Right lobe of liver (tissue), 4 donors: ENCODE data around the gene PPP1R12B.

ENCODE experiments used
- POLR2A ChIP-seq: fragments of 450-650 bp; IDR thresholded peaks from one replicate; pipeline ENCODE4 v1.6.1; 2017; ENCODE audit warnings: antibody characterized with exemption, mild to moderate bottlenecking
- TF ChIP-seq, protein P1 (sequence below), 4 donors: fragments of 200-600 bp in 3 of 4; fragments of 450-650 bp in 1 of 4; IDR thresholded peaks; one replicate each; pipeline versions ENCODE4 v1.5.1 to v1.8.0; 2016 to 2022; ENCODE audit warnings: antibody characterized with exemption in 4 of 4, mild to moderate bottlenecking in 2 of 4
- donor health status: DM: no; HTN: no; CAD: no.
- donor health status: DM: no; HTN: no; CAD: no.
- donor health status: DM: no; HTN: yes; CAD: no.

DNA sequence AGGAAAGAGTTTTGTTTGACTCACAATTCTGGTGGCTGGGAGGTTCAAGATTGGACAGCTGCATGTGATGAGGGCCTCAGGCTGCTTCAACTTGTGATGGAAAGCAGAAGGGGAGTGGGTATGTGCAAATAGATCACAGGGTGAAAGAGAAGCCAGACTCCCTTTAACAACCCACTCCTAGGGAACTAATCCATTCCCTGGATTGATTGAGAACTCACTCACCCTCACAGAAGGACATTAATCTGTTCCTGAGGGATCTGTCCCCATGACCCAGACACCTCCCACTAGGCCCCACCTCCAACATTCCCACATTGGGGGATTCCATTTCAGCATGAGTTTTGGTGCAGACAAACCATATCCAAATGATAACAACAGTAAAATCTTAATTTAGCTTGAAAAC, 32.3 kb upstream of the PPP1R12B start:
- TF ChIP-seq, protein P1, sequence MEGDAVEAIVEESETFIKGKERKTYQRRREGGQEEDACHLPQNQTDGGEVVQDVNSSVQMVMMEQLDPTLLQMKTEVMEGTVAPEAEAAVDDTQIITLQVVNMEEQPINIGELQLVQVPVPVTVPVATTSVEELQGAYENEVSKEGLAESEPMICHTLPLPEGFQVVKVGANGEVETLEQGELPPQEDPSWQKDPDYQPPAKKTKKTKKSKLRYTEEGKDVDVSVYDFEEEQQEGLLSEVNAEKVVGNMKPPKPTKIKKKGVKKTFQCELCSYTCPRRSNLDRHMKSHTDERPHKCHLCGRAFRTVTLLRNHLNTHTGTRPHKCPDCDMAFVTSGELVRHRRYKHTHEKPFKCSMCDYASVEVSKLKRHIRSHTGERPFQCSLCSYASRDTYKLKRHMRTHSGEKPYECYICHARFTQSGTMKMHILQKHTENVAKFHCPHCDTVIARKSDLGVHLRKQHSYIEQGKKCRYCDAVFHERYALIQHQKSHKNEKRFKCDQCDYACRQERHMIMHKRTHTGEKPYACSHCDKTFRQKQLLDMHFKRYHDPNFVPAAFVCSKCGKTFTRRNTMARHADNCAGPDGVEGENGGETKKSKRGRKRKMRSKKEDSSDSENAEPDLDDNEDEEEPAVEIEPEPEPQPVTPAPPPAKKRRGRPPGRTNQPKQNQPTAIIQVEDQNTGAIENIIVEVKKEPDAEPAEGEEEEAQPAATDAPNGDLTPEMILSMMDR (IDR thresholded peaks at IDR 0.05) = no peak
- TF ChIP-seq POLR2A = no peak
